HTERT RPE-1 (cell line): ENCODE results near the gene SNAI1.
"Not testable (repeated sequence)": the region's sequence is repeated elsewhere in the genome, so short reads cannot be mapped to it uniquely, and the experiment has no call there.

Source experiments
- in situ Hi-C: fragments of 300-500 bp; cut with MboI; formaldehyde crosslinking; loops from 4 replicates; pipeline ENCODE4 v1.14.3; 2020; ENCODE audit warnings: low sequenced_read_pairs

Gene SNAI1

GRCh38 chr20:49961413-49961812, 21.4 kb upstream of the SNAI1 start:
- in situ Hi-C loops, result no loop called here

DNA sequence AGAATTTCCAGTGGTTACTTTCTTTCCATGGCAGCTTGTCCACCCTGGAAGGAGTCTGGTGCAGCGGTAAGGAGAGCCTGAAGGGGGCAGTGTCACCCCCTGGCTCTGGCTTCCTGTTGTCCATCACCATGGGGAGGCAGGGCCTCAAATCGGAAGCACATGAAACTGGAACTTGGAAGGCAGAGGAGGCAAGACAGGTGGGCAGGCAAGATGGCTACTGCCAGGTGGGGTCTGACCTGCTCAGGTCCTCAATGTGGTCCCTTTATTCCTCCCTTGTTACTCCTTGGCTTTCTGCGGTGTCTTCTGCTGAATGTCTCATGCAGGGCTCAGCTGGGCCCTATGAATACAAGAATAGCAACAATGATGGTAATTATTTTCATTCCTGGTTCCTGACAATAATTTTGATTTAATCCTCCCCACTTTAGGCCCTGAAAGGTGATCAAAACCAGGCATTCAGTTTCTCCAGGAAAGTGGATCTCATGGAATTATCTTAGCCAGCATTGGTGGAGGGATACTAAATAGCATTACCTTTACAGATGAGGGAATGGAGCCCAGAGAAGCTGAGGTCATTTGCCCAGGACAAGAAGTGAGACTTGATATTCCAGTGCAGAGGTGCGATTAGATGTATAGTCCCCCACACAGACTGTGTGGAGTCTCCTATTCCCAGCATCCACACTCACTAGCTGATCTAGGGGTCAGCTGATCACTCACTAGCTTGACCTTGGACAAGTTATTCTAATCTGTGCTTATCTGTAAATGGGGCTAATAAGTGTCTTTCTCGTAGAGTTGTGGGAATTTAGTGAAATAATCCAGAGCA, 17.6 kb upstream of the SNAI1 start:
- in situ Hi-C loops, result no loop called here

GRCh38 chr20:49965781-49966305, 16.9 kb upstream of the SNAI1 start:
- in situ Hi-C loops, result no loop called here

- in situ Hi-C loops, result no loop called here
Measured at GRCh38 chr20:49966861-49967260, 15.9 kb upstream of the SNAI1 start.

GRCh38 chr20:49969234-49969633, 13.5 kb upstream of the SNAI1 start:
- in situ Hi-C loops, result no loop called here

DNA sequence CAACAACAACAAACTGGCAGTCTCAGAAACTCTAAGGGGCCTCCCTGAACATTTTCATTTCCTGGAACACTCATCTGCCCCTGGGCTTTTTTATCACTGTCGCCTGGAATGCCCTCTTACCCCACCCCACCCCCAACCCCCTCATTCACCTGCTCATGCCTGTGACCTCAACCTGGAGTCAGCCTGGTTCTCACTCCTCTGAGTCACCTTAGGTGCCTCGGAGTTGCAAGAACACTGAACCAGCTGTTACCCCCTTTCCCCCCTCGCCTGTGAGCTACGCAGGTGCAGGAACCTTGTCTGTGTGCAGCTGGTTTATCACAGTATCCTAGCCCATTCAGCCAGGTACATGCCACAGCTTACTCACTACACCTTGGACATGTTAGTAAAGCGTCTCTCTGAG, 12.8 kb upstream of the SNAI1 start:
- in situ Hi-C loops, result no loop called here

- in situ Hi-C loops, result no loop called here
Measured at GRCh38 chr20:49970498-49970897, 12.3 kb upstream of the SNAI1 start.

- in situ Hi-C loops, result no loop called here
Measured at GRCh38 chr20:49973981-49974380, 8.8 kb upstream of the SNAI1 start.

- in situ Hi-C loops, result no loop called here
Measured at GRCh38 chr20:49976542-49976941, 6.2 kb upstream of the SNAI1 start.

DNA sequence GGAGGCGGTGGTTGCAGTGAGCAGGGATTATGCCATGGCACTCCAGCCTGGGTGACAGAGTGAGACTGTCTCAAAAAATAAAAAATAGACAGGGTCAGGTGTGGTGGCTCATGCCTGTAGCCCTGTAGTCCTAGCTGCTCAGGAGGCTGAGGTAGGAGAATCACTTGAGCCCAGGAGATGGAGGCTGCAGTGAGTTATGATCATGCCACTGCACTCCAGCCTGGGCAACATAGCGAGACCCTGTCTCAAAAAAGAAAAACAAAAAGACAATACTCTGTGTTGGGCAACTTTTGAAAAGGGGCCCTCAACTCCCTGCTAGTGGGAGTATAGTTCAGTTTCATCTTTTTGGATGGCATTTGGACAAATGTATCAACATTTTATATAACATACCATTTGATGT, 5.0 kb upstream of the SNAI1 start:
- in situ Hi-C loops, result not testable (repeated sequence)

DNA sequence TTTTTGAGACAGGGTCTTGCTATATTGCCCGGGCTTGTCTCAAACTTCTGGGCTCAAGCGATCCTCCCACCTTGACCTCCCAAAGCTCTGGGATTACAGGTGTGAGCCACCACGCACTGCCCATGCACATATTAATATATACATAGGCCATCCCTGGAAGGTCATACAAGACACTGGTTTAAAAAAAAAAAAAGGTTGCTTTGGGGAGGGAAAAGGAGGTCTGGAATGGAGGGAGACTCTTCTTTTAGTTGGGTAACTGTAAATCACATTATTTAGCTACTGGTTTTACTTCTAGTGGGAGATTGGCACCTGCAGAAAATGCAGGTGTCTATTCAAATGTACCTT, 4.1 kb upstream of the SNAI1 start:
- in situ Hi-C loops, result no loop called here

DNA sequence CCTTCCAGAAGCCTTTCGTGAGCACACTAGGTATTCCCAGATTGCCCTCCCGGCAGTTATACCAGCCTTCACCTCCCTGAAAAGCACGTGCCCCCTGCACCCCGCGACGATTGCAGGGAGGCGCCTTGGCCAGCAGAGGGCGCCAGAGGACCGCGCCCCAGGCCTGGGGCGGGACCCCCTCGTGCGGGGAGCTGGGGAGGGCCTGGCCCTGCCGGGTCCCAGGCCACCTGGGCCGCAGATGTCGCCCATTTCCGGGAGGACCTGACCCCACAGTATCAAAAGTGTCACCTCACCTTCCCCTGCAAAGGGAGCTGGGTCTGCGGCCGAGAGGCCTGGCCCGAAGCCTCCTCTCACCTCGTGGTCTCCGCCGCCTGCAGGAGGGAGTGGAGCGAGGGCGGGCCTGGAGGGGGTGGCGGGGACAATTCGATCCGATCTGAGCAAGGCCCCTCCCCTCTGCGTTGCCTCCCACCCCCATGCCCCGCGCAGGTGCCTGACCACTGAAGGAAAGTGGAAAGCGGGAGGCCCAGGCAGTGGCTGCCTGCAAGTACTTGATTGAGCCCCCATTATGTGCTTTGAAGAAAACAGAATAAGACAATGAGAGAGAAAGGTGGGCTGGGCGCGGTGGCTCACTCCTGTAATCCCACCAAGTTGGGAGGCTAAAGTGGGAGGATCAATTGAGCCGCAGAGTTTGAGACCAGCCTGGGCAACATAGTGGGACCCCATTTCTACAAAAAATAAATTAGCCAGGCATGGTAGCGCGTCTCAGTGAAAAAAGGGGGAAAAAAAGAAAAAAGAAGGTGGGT, 3.5 kb upstream of the SNAI1 start:
- in situ Hi-C loops, result no loop called here

DNA sequence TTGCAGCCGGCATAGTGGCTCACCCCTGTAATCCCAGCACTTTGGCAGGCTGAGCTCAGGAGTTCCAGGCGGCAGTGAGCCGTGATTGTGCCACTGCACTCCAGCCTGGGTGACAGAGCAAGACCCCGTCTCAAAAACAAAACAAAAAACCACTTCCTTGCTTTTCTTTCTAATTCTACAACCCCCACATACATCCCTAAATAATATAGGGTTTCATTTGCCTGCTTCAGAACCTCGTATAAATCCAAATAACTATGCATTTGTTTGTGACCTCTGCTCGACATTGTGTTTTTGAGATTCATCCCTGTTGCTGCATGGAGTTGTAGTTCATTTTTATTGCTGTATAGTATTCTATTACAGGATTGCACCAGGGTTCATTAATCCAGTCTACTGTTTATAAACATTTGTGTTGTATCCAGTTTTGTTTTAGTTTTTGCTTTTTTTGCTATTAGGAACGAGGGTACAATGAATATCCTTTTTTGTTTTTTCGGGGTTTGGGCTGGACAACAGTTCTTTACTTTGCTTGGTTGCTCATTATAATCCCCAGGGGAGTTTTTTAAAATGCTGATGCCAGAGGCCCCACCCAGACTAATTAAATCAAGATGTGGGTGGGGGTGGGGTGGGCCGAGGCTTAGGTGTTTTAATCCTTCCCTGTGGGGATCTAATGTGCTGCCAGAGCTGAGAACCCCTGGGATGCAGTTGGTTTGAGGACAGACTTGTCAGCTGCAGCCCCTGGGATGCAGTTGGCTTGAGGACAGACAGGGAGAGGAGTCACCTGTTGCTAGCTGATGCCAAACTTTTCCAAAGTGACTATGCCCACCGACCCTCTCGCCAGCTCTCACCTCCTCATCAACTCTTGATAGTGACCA, 2.4 kb upstream of the SNAI1 start:
- in situ Hi-C loops, result no loop called here

DNA sequence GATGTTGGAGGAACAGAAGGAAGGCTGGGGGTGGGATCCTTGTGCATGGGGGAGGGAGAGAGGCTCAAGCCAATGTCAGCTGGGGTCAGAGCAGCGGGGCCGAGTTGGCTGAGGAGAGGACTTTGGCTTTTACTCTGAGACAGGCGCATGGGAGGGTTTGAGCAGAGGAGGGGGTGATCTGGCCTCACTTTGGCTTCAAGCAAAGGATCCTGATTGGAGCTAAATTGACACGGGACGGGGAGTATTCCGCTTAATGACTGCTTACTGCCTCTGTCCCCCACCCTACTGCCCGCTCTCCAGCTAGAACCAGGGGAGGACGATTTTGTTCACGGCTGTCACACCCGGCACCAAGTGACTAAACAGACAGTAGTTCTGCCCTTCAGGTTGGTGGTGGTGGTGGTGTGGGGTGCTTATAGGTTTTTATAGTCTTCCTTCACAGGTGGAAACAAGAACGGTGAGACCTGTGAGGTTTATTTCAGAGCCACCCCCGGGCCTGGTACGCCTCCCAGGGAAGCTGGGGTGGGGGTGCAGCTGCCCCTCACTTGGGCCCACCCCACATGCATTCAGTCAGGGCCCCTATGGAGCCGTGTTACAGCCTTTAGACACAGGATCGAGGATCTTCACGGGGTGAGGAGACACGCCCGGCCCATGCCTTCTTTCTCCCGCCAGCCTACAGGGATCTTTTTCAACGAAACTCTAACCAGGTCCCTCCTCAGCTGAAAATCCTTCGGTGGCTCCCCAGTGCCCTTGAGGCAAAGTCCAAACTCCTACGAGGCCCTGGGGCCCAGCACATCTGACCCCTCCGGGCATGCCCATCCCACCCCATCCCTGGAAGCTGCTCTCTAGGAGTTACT, 1.3 kb upstream of the SNAI1 start:
- in situ Hi-C loops, result no loop called here

DNA sequence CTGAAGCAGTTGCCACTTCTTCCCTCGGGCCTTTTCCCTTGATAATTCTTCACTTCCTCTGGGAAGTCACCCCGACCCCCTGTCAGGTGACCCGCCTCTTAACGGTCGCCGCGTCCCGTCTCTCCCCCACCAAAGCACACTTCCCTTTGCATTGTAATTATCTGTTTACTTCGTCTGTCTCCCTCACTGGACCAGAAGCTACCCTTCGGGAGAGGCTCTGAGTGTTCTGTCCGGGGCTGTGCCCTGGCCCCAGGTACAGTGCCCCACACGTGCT, 771 bp upstream of the SNAI1 start:
- in situ Hi-C loops, result no loop called here

DNA sequence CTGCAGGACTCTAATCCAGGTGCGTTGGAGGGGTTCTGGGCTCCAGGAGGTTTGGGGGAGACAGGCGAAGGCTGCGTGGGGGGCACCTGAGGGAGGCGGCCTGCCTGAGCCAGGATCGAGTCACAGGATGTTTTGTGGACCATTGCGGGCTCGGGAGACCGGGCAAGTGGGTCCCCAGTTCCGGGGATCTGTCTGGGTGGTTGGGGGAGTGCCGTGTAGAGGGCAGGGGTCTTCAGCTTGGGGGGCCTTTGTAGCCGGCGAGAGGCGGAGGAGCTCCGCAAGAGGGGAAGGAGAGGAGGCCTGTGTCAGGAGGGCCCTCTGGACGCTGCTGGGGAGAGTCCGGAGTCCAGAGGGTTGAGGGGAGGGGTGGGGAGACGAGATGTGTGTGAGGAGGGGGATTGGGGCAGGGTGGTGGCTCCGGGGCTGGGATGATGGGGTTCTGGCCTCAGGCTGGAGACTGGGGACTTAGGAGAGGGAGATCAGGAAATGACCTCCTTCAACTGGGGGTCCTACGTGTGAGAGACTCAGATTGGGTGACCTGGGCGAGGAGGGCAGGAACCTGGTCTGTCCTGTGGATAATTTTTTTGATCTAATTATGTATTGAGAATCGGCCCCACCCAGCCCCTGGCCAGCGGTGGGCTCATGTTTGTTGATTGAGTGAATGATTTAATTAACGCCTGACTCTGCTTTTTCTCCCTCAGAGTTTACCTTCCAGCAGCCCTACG, 505 bp downstream of the SNAI1 start:
- in situ Hi-C loops, result no loop called here

- in situ Hi-C loops, result no loop called here
Measured at GRCh38 chr20:49983848-49984408, 1.1 kb downstream of the SNAI1 start.

- in situ Hi-C loops, result no loop called here
Measured at GRCh38 chr20:49984426-49985153, 1.8 kb downstream of the SNAI1 start.

GRCh38 chr20:49985157-49985556, 2.4 kb downstream of the SNAI1 start:
- in situ Hi-C loops, result no loop called here
